Trophoblast cell (in vitro differentiated cells and primary cell): ENCODE measurements around the gene SEL1L2.

Source experiments
- DNase-seq, 2 donors: peaks; one replicate each; pipeline ENCODE4 v3.0.0-alpha.2; 2016
- H2AFZ ChIP-seq: 2 replicates; pipeline ENCODE4 v1.6.1; 2013; ENCODE audit warnings: low read length, moderate library complexity, mild to moderate bottlenecking; ENCODE audit not compliant: insufficient read depth, poor library complexity
- H2AK5ac ChIP-seq: 2 replicates; pipeline ENCODE4 v1.6.1; 2013; ENCODE audit warnings: mild to moderate bottlenecking, low read length
- H2BK120ac ChIP-seq: 2 replicates; pipeline ENCODE4 v1.6.1; 2013; ENCODE audit warnings: low read length, mild to moderate bottlenecking, moderate library complexity; ENCODE audit not compliant: insufficient read depth, poor library complexity
- H2BK12ac ChIP-seq: 2 replicates; pipeline ENCODE4 v1.6.1; 2013; ENCODE audit warnings: mild to moderate bottlenecking, low read length, moderate library complexity
- H2BK5ac ChIP-seq: 2 replicates; pipeline ENCODE4 v1.6.1; 2013; ENCODE audit warnings: low read length, low read depth, moderate library complexity, mild to moderate bottlenecking; ENCODE audit not compliant: poor library complexity
- H3K14ac ChIP-seq: 2 replicates; pipeline ENCODE4 v1.6.1; 2013; ENCODE audit warnings: mild to moderate bottlenecking, low read length
- H3K18ac ChIP-seq: 2 replicates; pipeline ENCODE4 v1.6.1; 2013; ENCODE audit warnings: mild to moderate bottlenecking, low read length
- H3K23ac ChIP-seq: 2 replicates; pipeline ENCODE4 v1.6.1; 2013; ENCODE audit warnings: low read length
- H3K27ac ChIP-seq: 2 replicates; pipeline ENCODE4 v1.5.1; 2013; ENCODE audit warnings: low read depth, mild to moderate bottlenecking, inconsistent platforms, low read length, moderate library complexity
- H3K27me3 ChIP-seq: 2 replicates; pipeline ENCODE4 v1.6.1; 2013; ENCODE audit warnings: inconsistent platforms, mild to moderate bottlenecking, low read length, moderate library complexity; ENCODE audit not compliant: insufficient read depth
- H3K36me3 ChIP-seq, 2 experiments: 1 replicate in 1 of 2; 2 replicates in 1 of 2; pipeline ENCODE4 v1.6.1; 2013; ENCODE audit warnings: low read length in 2 of 2, mild to moderate bottlenecking in 2 of 2, moderate library complexity in 1 of 2; ENCODE audit not compliant: insufficient read depth in 2 of 2, control insufficient read depth in 1 of 2
- H3K4ac ChIP-seq: 2 replicates; pipeline ENCODE4 v1.6.1; 2013; ENCODE audit warnings: low read depth, mild to moderate bottlenecking, low read length, moderate library complexity
- H3K4me1 ChIP-seq, 2 experiments: 1 replicate in 1 of 2; 2 replicates in 1 of 2; pipeline ENCODE4 v1.6.1; 2013; ENCODE audit warnings: low read length in 2 of 2, mild to moderate bottlenecking in 2 of 2, moderate library complexity in 1 of 2; ENCODE audit not compliant: insufficient read depth in 2 of 2, control insufficient read depth in 1 of 2
- H3K4me2 ChIP-seq: 2 replicates; pipeline ENCODE4 v1.6.1; 2013; ENCODE audit warnings: inconsistent platforms, mild to moderate bottlenecking, low read length, moderate library complexity
- H3K4me3 ChIP-seq: 2 replicates; pipeline ENCODE4 v1.5.1; 2013; ENCODE audit warnings: mild to moderate bottlenecking, low read depth, low read length, inconsistent platforms
- H3K79me1 ChIP-seq: one replicate; pipeline ENCODE4 v1.6.1; 2013; ENCODE audit warnings: low read length
- H3K79me2 ChIP-seq: 2 replicates; pipeline ENCODE4 v1.6.1; 2013; ENCODE audit warnings: low read length, mild to moderate bottlenecking; ENCODE audit not compliant: control insufficient read depth, insufficient read depth, poor library complexity
- H3K9ac ChIP-seq: 2 replicates; pipeline ENCODE4 v1.6.1; 2013; ENCODE audit warnings: mild to moderate bottlenecking, low read length
- H3K9me3 ChIP-seq: 2 replicates; pipeline ENCODE4 v1.6.1; 2013; ENCODE audit warnings: low read depth, mild to moderate bottlenecking, control low read depth, inconsistent platforms, low read length; ENCODE audit not compliant: insufficient read depth
- H4K12ac ChIP-seq: 2 replicates; pipeline ENCODE4 v1.6.1; 2013; ENCODE audit warnings: low read depth, mild to moderate bottlenecking, low read length, moderate library complexity
- H4K8ac ChIP-seq: 2 replicates; pipeline ENCODE4 v1.6.1; 2013; ENCODE audit warnings: low read depth, mild to moderate bottlenecking, low read length, moderate library complexity
- H4K91ac ChIP-seq: one replicate; pipeline ENCODE4 v1.6.1; 2013; ENCODE audit warnings: low read depth, mild to moderate bottlenecking, low read length, moderate library complexity
- WGBS: extraction: QIAGEN DNeasy Blood & Tissue Kit; methylation state at CpG from one replicate; pipeline ENCODE4 v1.1.7; 2013; ENCODE audit warnings: missing lambda C conversion rate; ENCODE audit not compliant: insufficient read length, insufficient coverage; ENCODE audit errors: extremely low coverage; 5-methylcytosine and 5-hydroxymethylcytosine counted together

The SEL1L2 gene

GRCh38 chr20:13865791-13866351 is 124.5 kb downstream of the SEL1L2 start:
- Histone ChIP-seq H4K12ac (no peak overlapping the region), H3K9ac (no peak overlapping the region), H3K4me3 (no peak overlapping the region), H3K79me1 (no peaks in the 10 kb centered on the region), H3K4me2 (no peak overlapping the region), H3K14ac (no peak overlapping the region), H3K18ac (no peak overlapping the region), H2BK120ac (no peak overlapping the region), H3K23ac (no peak overlapping the region), H2AK5ac (no peak overlapping the region), H4K91ac (no peak overlapping the region), H2AFZ (no peak overlapping the region), H3K4me1 (no peaks in the 10 kb centered on the region), H3K27me3 (no peaks in the 10 kb centered on the region), H3K9me3 (no peaks in the 10 kb centered on the region), H3K27ac (no peak overlapping the region), H3K36me3 (no peaks in the 10 kb centered on the region), H2BK12ac (no peak overlapping the region), H3K79me2 (no peaks in the 10 kb centered on the region), H3K4ac (no peak overlapping the region), H2BK5ac (no peak overlapping the region), H4K8ac (no peak overlapping the region)
- WGBS, result no CpG with 5 or more reads among the region's 5 CpGs
- peak; percentile 27 to 61 for DNase-seq

GRCh38 chr20:13865156-13865555 is 125.3 kb downstream of the SEL1L2 start:
- H4K91ac ChIP-seq, result no peak overlapping the region
- no peak overlapping the region for H3K27ac ChIP-seq
- no peak overlapping the region for H2AFZ ChIP-seq
- H2AK5ac ChIP-seq, result no peak overlapping the region
- H4K8ac ChIP-seq, result no peak overlapping the region
- peak; percentile 42 to 82 for DNase-seq
- H3K79me1 ChIP-seq, result no peaks in the 10 kb centered on the region
- H3K4ac ChIP-seq, result no peak overlapping the region
- H3K9me3 ChIP-seq, result no peaks in the 10 kb centered on the region
- H2BK120ac ChIP-seq, result no peak overlapping the region
- WGBS, result no CpG with 5 or more reads among the region's 2 CpGs
- H3K4me1 ChIP-seq, result no peaks in the 10 kb centered on the region
- no peak overlapping the region for H3K9ac ChIP-seq
- no peaks in the 10 kb centered on the region for H3K79me2 ChIP-seq
- H2BK5ac ChIP-seq, result no peak overlapping the region
- no peak overlapping the region for H3K4me2 ChIP-seq
- H4K12ac ChIP-seq, result no peak overlapping the region
- no peak overlapping the region for H3K23ac ChIP-seq
- no peak overlapping the region for H3K4me3 ChIP-seq
- no peaks in the 10 kb centered on the region for H3K36me3 ChIP-seq
- H2BK12ac ChIP-seq, result no peak overlapping the region
- no peaks in the 10 kb centered on the region for H3K27me3 ChIP-seq
- no peak overlapping the region for H3K14ac ChIP-seq
- no peak overlapping the region for H3K18ac ChIP-seq

GRCh38 chr20:13863244-13863643 is 127.2 kb downstream of the SEL1L2 start:
- H3K79me1 ChIP-seq, result no peaks in the 10 kb centered on the region
- H3K18ac ChIP-seq, result no peak overlapping the region
- H3K9ac ChIP-seq, result no peak overlapping the region
- H3K9me3 ChIP-seq, result no peaks in the 10 kb centered on the region
- no CpG with 5 or more reads among the region's 1 CpG for WGBS
- H3K4ac ChIP-seq, result no peak overlapping the region
- H2BK5ac ChIP-seq, result no peak overlapping the region
- H4K91ac ChIP-seq, result no peak overlapping the region
- H3K23ac ChIP-seq, result no peak overlapping the region
- DNase-seq, result no peak
- no peak overlapping the region for H4K12ac ChIP-seq
- H3K4me1 ChIP-seq, result no peaks in the 10 kb centered on the region
- no peaks in the 10 kb centered on the region for H3K79me2 ChIP-seq
- H3K27me3 ChIP-seq, result no peaks in the 10 kb centered on the region
- no peak overlapping the region for H3K4me3 ChIP-seq
- H2AK5ac ChIP-seq, result no peak overlapping the region
- H3K36me3 ChIP-seq, result no peaks in the 10 kb centered on the region
- no peak overlapping the region for H3K27ac ChIP-seq
- no peak overlapping the region for H2AFZ ChIP-seq
- no peak overlapping the region for H2BK120ac ChIP-seq
- H4K8ac ChIP-seq, result no peak overlapping the region
- no peak overlapping the region for H2BK12ac ChIP-seq
- H3K4me2 ChIP-seq, result no peak overlapping the region
- no peak overlapping the region for H3K14ac ChIP-seq

- Histone ChIP-seq H3K36me3 (no peaks in the 10 kb centered on the region), H3K4me3 (no peak overlapping the region), H2BK5ac (no peak overlapping the region), H3K27ac (no peak overlapping the region), H3K27me3 (no peaks in the 10 kb centered on the region), H4K91ac (no peak overlapping the region), H4K8ac (no peak overlapping the region), H2AK5ac (no peak overlapping the region), H3K4ac (no peak overlapping the region), H3K18ac (no peak overlapping the region), H3K79me1 (no peaks in the 10 kb centered on the region), H3K9me3 (no peaks in the 10 kb centered on the region), H3K4me2 (no peak overlapping the region), H3K4me1 (no peaks in the 10 kb centered on the region), H4K12ac (no peak overlapping the region), H3K23ac (no peak overlapping the region), H3K14ac (no peak overlapping the region), H2AFZ (no peak overlapping the region), H2BK12ac (no peak overlapping the region), H2BK120ac (no peak overlapping the region), H3K79me2 (no peaks in the 10 kb centered on the region), H3K9ac (no peak overlapping the region)
- no CpG with 5 or more reads among the region's 2 CpGs for WGBS
- no peak for DNase-seq
These were observed 128.2 kb downstream of the SEL1L2 start for GRCh38 chr20:13862245-13862644.
